ENCODE measurements around the gene DNAJC7. TPM values are rescaled to one million over a fixed set of nuclear protein-coding genes. Genes with fewer than 3 reads are reported as not detected.

DNAJC7 gene
- total RNA-seq, 2 donors from 2014 or later: 82.7 to 103 TPM

- peaks cover 6% of the 10 kb centered on the region for H3K4me1 ChIP-seq
- intact Hi-C loops (cut with DNase I): no loop called here
- H3K36me3 ChIP-seq: no peaks in the 10 kb centered on the region
- no peak for DNase-seq
- no peaks in the 10 kb centered on the region for H3K27me3 ChIP-seq
- TF ChIP-seq CTCF (IDR thresholded peaks at IDR 0.05): no peak
- H3K4me3 ChIP-seq: no peak overlapping the region
- H3K27ac ChIP-seq: peak overlapping the region; percentile 20
- no peak overlapping the region for H3K9ac ChIP-seq (ENCODE audit: low read depth in 2 of 2, low read length in 2 of 2)
- H3K9me3 ChIP-seq: no peaks in the 10 kb centered on the region
These were observed 59.3 kb downstream of the DNAJC7 start for GRCh38 chr17:41957869-41958439.

GRCh38 chr17:41957031-41957868, 60.0 kb downstream of the DNAJC7 start:
- Histone ChIP-seq H3K9me3 (no peaks in the 10 kb centered on the region), H3K27me3 (no peaks in the 10 kb centered on the region), H3K4me1 (peaks cover 6% of the 10 kb centered on the region), H3K9ac (ENCODE audit: low read depth in 2 of 2, low read length in 2 of 2) (no peak overlapping the region), H3K4me3 (no peak overlapping the region), H3K27ac (peak overlapping the region; percentile 8), H3K36me3 (no peaks in the 10 kb centered on the region)
- DNase-seq: no peak
- no peak for TF ChIP-seq CTCF (IDR thresholded peaks at IDR 0.05)
- intact Hi-C loops (cut with DNase I): no loop called here

- intact Hi-C loops (cut with DNase I): no loop called here
- no peaks in the 10 kb centered on the region for H3K9me3 ChIP-seq
- peaks cover 6% of the 10 kb centered on the region for H3K4me1 ChIP-seq
- H3K27ac ChIP-seq: no peak overlapping the region
- H3K36me3 ChIP-seq: no peaks in the 10 kb centered on the region
- no peaks in the 10 kb centered on the region for H3K27me3 ChIP-seq
- no peak overlapping the region for H3K4me3 ChIP-seq
- no peak overlapping the region for H3K9ac ChIP-seq (ENCODE audit: low read depth in 2 of 2, low read length in 2 of 2)
- no peak for DNase-seq
- no peak for TF ChIP-seq CTCF (IDR thresholded peaks at IDR 0.05)
These were observed 60.7 kb downstream of the DNAJC7 start for GRCh38 chr17:41956522-41956921.

GRCh38 chr17:41948762-41949460, 68.3 kb downstream of the DNAJC7 start:
- intact Hi-C loops (cut with DNase I): no loop called here
- Histone ChIP-seq H3K4me3 (no peak overlapping the region), H3K4me1 (no peaks in the 10 kb centered on the region), H3K36me3 (no peaks in the 10 kb centered on the region), H3K9me3 (no peaks in the 10 kb centered on the region), H3K27me3 (no peaks in the 10 kb centered on the region), H3K27ac (no peak overlapping the region), H3K9ac (ENCODE audit: low read depth in 2 of 2, low read length in 2 of 2) (no peak overlapping the region)
- no peak for TF ChIP-seq CTCF (IDR thresholded peaks at IDR 0.05)
- no peak for DNase-seq

GRCh38 chr17:41944943-41945342, 72.3 kb downstream of the DNAJC7 start:
- no peak overlapping the region for H3K4me3 ChIP-seq
- no peak for DNase-seq
- intact Hi-C loops (cut with DNase I): no loop called here
- no peaks in the 10 kb centered on the region for H3K36me3 ChIP-seq
- no peaks in the 10 kb centered on the region for H3K4me1 ChIP-seq
- no peaks in the 10 kb centered on the region for H3K9me3 ChIP-seq
- no peak overlapping the region for H3K9ac ChIP-seq (ENCODE audit: low read depth in 2 of 2, low read length in 2 of 2)
- TF ChIP-seq CTCF (IDR thresholded peaks at IDR 0.05): no peak
- H3K27ac ChIP-seq: no peak overlapping the region
- no peaks in the 10 kb centered on the region for H3K27me3 ChIP-seq

All from colonic mucosa (tissue), 4 donors.